Ovary (tissue), 9 donors: ENCODE data around the gene GCNT2. TPM values are rescaled to one million over a fixed set of nuclear protein-coding genes. Genes with fewer than 3 reads are reported as not detected.
"Not testable (repeated sequence)": the region's sequence is repeated elsewhere in the genome, so short reads cannot be mapped to it uniquely, and the experiment has no call there.

Experiments used
- DNase-seq, 5 donors: peaks; one replicate each; pipeline ENCODE4 v3.0.0-alpha.2; 2019 to 2020
- H3K27ac ChIP-seq, 2 donors: fragments of 200-600 bp; one replicate each; pipeline versions ENCODE4 v1.5.1 to v1.8.0; 2019 to 2022
- H3K27me3 ChIP-seq: fragments of 200-600 bp; one replicate; pipeline ENCODE4 v1.8.0; 2022
- H3K36me3 ChIP-seq: fragments of 200-600 bp; sonication (generic); one replicate; pipeline ENCODE4 v1.5.1; 2019
- H3K4me1 ChIP-seq: one replicate; pipeline ENCODE4 v1.8.1; 2013; ENCODE audit warnings: mild to moderate bottlenecking, moderate library complexity; ENCODE audit not compliant: insufficient read depth
- H3K4me3 ChIP-seq: fragments of 200-600 bp; sonication (generic); one replicate; pipeline ENCODE4 v1.5.1; 2017
- H3K9me3 ChIP-seq, 2 donors: fragments of 200-600 bp in 1 of 2; sonication (generic) in 1 of 2; one replicate each; pipeline versions ENCODE4 v1.5.1 to v1.8.1; 2013 to 2019; ENCODE audit warnings: mild to moderate bottlenecking in 1 of 2, moderate library complexity in 1 of 2
- EP300 ChIP-seq: sonication (generic); formaldehyde crosslinking; IDR thresholded peaks from one replicate; pipeline ENCODE4 v1.6.1; 2017; ENCODE audit warnings: antibody characterized with exemption
- POLR2A ChIP-seq: fragments of 450-650 bp; IDR thresholded peaks from one replicate; pipeline ENCODE4 v1.6.1; 2017; ENCODE audit warnings: antibody characterized with exemption, mild to moderate bottlenecking, moderate library complexity
- WGBS, 3 donors: extraction: QIAGEN DNeasy Blood & Tissue Kit in 1 of 3; methylation state at CpG; one replicate each; pipeline versions ENCODE4 v1.1.5 to v1.1.7; 2013 to 2017; 5-methylcytosine and 5-hydroxymethylcytosine counted together
- intact Hi-C, 4 donors: fragments of 100-400 bp; cut with DNase I; formaldehyde crosslinking; loops; one replicate each; pipeline versions ENCODE4 v1.11.0 to v1.15.1; 2022 to 2023
- polyA plus RNA-seq, 2 donors: library from polyadenylated mRNA; stranded (reverse); fragments of 200-250 nt in 1 of 2; fragments of 350-450 nt in 1 of 2; fragmentation: Illumina TruSeq in 1 of 2; extraction: RNeasy Lipid Tissue Mini Kit (QIAGEN cat#74804) in 1 of 2; gene quantifications; one replicate each; pipeline ENCODE4 v1.2.3, GENCODE V29; 2013 to 2014
- total RNA-seq, 7 donors: library from RNA; depleted of rRNA in 2 of 7; stranded (reverse); fragments of >200 nt in 2 of 7; fragmentation: NEBNext Ultra II Directional in 3 of 7; extraction: Animal tissue kit (Norgen Biotek cat#: 25700) in 3 of 7; gene quantifications; one replicate each; pipeline versions ENCODE4 v1.1.0 to v1.2.4, GENCODE V29; 2016 to 2023
- TF ChIP-seq, protein P1 (sequence below), 3 donors: fragments of 450-650 bp in 2 of 3; fragments of 200-600 bp in 1 of 3; IDR thresholded peaks; one replicate each; pipeline versions ENCODE4 v1.5.1 to v1.8.0; 2016 to 2022; ENCODE audit warnings: antibody characterized with exemption in 3 of 3, mild to moderate bottlenecking in 1 of 3
- donor health status: DM: no; HTN: no; CAD: no; lungs with moderate emphysema.
- donor health status: DM: no; HTN: no; CAD: no.
- donor health status: Bipolar disorder and iron deficiency.
- donor health status: DM: yes; HTN: yes; CAD: no.
- donor health status: DM: no; HTN: no; CAD: no.
- donor health status: DM: yes; HTN: yes; CAD: no.

GCNT2 gene
- total and polyA plus RNA-seq, 9 donors = 0.92 to 3.8 (median 1.3) TPM

DNA sequence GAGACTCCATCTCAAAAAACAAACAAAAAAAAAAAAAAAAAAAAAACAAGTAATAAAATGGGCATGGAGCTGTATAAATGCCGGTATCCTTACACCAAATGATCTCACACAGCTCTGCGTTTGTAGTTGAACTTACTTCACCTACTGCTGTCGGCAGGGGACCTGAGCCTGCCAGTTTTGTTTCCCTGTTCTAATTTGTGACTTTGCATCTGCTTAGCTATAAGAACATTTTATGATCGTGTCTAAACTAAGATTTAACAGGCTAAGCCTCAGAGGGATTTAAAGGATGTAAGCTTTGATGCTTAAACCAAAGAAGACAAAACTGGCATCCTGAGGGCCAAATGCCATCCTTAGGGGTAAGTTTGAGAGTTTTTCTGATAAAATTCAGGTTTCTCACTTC is 58.7 kb downstream of the GCNT2 start:
- DNase-seq = no peak
- Histone ChIP-seq H3K9me3 (no peaks in the 10 kb centered on the region), H3K4me3 (no peak overlapping the region), H3K36me3 (no peaks in the 10 kb centered on the region), H3K27ac (no peak overlapping the region), H3K27me3 (no peaks in the 10 kb centered on the region), H3K4me1 (no peaks in the 10 kb centered on the region)
- 46 to 50% (median 49%) methylated on average over 4 of the region's 4 CpGs for WGBS, 3 donors
- TF ChIP-seq, protein P1, sequence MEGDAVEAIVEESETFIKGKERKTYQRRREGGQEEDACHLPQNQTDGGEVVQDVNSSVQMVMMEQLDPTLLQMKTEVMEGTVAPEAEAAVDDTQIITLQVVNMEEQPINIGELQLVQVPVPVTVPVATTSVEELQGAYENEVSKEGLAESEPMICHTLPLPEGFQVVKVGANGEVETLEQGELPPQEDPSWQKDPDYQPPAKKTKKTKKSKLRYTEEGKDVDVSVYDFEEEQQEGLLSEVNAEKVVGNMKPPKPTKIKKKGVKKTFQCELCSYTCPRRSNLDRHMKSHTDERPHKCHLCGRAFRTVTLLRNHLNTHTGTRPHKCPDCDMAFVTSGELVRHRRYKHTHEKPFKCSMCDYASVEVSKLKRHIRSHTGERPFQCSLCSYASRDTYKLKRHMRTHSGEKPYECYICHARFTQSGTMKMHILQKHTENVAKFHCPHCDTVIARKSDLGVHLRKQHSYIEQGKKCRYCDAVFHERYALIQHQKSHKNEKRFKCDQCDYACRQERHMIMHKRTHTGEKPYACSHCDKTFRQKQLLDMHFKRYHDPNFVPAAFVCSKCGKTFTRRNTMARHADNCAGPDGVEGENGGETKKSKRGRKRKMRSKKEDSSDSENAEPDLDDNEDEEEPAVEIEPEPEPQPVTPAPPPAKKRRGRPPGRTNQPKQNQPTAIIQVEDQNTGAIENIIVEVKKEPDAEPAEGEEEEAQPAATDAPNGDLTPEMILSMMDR (IDR thresholded peaks at IDR 0.05) = no peak
- TF ChIP-seq EP300 (no peak), POLR2A (no peak)
- intact Hi-C loops = no loop called here

- Histone ChIP-seq H3K4me3 (no peak overlapping the region), H3K9me3 (no peaks in the 10 kb centered on the region), H3K4me1 (no peaks in the 10 kb centered on the region), H3K27me3 (no peaks in the 10 kb centered on the region), H3K27ac (no peak overlapping the region), H3K36me3 (no peaks in the 10 kb centered on the region)
- DNase-seq = no peak
- 41 to 53% (median 42%) methylated on average over 7 of the region's 7 CpGs for WGBS, 3 donors
- TF ChIP-seq, protein P1 (IDR thresholded peaks at IDR 0.05) = no peak
- no peak for TF ChIP-seq EP300
- TF ChIP-seq POLR2A = no peak
- intact Hi-C loops = no loop called here
Observed at GRCh38 chr6:10580570-10580969, 59.4 kb downstream of the GCNT2 start.

DNA sequence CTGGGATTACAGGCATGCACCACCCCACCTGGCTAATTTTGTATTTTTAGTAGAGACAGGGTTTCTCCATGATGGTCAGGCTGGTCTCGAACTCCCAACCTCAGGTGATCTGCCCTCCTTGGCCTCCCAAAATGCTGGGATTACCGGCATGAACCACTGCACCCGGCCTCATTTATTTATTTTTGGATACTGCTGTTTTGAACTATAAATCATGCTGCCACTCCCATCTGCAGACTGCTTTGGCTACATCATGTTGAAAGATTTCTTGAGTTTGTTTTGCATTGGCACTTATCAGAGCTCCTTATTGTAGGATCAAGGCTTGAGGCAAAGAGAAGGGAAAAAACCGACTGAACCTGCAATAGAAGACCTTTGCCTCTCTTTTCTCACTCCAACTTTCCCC is 60.3 kb downstream of the GCNT2 start:
- H3K27me3 ChIP-seq, intact Hi-C loops, H3K36me3 ChIP-seq, H3K27ac ChIP-seq, H3K9me3 ChIP-seq, DNase-seq, H3K4me3 ChIP-seq, H3K4me1 ChIP-seq: not testable (repeated sequence)
- 33 to 56% (median 40%) methylated on average over 4 of the region's 4 CpGs for WGBS, 3 donors

GRCh38 chr6:10582774-10583508 is 61.8 kb downstream of the GCNT2 start:
- TF ChIP-seq, protein P1 (IDR thresholded peaks at IDR 0.05) = no peak
- TF ChIP-seq EP300 = no peak
- Histone ChIP-seq H3K27ac (no peak overlapping the region), H3K4me1 (no peaks in the 10 kb centered on the region), H3K9me3 (no peaks in the 10 kb centered on the region), H3K36me3 (no peaks in the 10 kb centered on the region), H3K27me3 (no peaks in the 10 kb centered on the region), H3K4me3 (no peak overlapping the region)
- intact Hi-C loops = no loop called here
- DNase-seq = no peak
- 33 to 47% (median 33%) methylated on average over 10 of the region's 10 CpGs for WGBS, 3 donors

GRCh38 chr6:10583509-10583901 is 62.4 kb downstream of the GCNT2 start:
- no peaks in the 10 kb centered on the region for H3K4me1 ChIP-seq
- no peak for DNase-seq
- no peak overlapping the region for H3K4me3 ChIP-seq
- TF ChIP-seq EP300 (no peak), POLR2A (no peak)
- TF ChIP-seq, protein P1 (IDR thresholded peaks at IDR 0.05) = no peak
- H3K27me3 ChIP-seq = no peaks in the 10 kb centered on the region
- intact Hi-C loops = no loop called here
- 38 to 51% (median 49%) methylated on average over 3 of the region's 3 CpGs for WGBS, 3 donors
- H3K9me3 ChIP-seq = no peaks in the 10 kb centered on the region
- no peaks in the 10 kb centered on the region for H3K36me3 ChIP-seq
- H3K27ac ChIP-seq = no peak overlapping the region
